ENCODE measurements around the gene XXYLT1.

The XXYLT1 gene

DNA sequence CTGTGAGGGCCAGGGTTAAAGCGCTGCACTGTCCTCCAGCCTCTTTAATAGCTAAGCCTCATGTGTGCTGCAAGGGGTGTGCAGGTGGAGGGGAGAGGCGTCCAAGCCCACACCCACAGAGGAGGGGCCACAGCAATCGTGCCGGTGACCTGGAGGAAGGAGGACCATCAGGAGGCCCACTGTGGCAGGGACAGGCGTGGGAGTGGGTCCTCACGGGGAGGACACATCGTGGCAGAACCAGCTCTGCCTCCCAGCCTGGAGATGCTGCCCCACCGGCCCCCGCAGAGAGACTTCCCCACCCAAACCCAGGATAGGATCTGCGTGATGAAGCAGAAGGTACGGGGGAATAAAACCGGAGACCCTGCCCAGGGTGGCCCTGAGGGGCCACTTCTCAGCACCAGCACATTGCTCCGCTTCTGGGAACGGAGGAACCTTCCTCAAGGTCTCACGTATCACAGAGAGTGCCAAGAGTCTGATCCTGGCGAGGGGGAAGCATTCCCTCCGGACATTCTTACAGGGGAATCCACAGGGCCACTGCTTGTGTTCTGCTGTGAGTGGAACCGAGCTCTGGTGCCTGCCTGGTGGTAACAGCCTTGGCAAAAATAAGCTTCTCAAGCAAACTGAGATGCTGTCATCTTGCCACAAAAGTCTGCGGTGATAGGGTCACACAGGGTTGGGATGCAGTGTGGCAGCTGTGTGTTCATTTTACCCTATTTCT is 199.8 kb downstream of the XXYLT1 start:
- no peaks in the 10 kb centered on the region; a peak in 1 of 22 replicates for H3K27me3 ChIP-seq
- no peak for TF ChIP-seq Cebpa-rat (IDR thresholded peaks at IDR 0.05)
- H3K4me2 ChIP-seq = peak overlapping the region in 2 of 11 experiments; percentile 85 to 89; a peak in 4 of 22 replicates
- no peak overlapping the region for H3K27ac ChIP-seq
- H3K9ac ChIP-seq = peak overlapping the region in 1 of 11 experiments; percentile 29; a peak in 1 of 22 replicates
- H3K4me3 ChIP-seq = no peak overlapping the region
- peaks cover 23 to 66% (median 56%) of the 10 kb centered on the region in 10 experiments for H3K4me1 ChIP-seq
- H4K20me1 ChIP-seq = peaks cover 0 to 5% (median 0%) of the 10 kb centered on the region in 11 experiments; a peak in 1 of 22 replicates
- H3K36me3 ChIP-seq = peaks cover 13 to 29% (median 21%) of the 10 kb centered on the region in 11 experiments; a peak in 21 of 22 replicates
- peaks cover 0 to 3% (median 0%) of the 10 kb centered on the region in 11 experiments; a peak in 1 of 22 replicates for H3K9me3 ChIP-seq (replicated peaks in 1 of 11)

DNA sequence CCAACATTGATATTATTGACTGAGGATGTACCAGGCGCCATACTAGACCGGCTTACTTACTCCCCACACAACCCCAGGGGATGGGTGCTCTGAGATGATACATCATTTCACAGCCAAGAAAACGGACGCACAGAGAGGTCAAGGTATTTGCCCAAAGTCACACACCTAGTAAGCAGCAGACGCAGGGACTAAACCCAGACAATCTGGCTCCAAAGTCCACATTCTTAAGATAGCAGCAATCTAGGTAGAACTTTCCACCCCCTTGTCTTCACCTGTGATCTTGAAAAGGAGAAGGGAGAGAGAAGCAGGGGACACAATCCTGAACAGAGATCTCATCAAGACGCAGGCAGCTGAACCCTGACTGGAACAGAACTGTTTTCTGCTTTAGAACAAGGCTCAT is 200.6 kb downstream of the XXYLT1 start:
- Histone ChIP-seq H3K4me3 (no peak overlapping the region), H4K20me1 (no peaks in the 10 kb centered on the region; a peak in 1 of 22 replicates), H3K36me3 (peaks cover 13 to 29% (median 21%) of the 10 kb centered on the region in 11 experiments; a peak in 21 of 22 replicates), H3K27ac (no peak overlapping the region), H3K4me2 (no peak overlapping the region), H3K4me1 (peaks cover 15 to 57% (median 47%) of the 10 kb centered on the region in 10 experiments), H3K27me3 (no peaks in the 10 kb centered on the region; a peak in 2 of 22 replicates), H3K9ac (no peak overlapping the region), H3K9me3 (replicated peaks in 1 of 11) (peaks cover 0 to 11% (median 6%) of the 10 kb centered on the region in 11 experiments; a peak in 4 of 22 replicates)
- TF ChIP-seq Cebpa-rat (IDR thresholded peaks at IDR 0.05) = no peak

DNA sequence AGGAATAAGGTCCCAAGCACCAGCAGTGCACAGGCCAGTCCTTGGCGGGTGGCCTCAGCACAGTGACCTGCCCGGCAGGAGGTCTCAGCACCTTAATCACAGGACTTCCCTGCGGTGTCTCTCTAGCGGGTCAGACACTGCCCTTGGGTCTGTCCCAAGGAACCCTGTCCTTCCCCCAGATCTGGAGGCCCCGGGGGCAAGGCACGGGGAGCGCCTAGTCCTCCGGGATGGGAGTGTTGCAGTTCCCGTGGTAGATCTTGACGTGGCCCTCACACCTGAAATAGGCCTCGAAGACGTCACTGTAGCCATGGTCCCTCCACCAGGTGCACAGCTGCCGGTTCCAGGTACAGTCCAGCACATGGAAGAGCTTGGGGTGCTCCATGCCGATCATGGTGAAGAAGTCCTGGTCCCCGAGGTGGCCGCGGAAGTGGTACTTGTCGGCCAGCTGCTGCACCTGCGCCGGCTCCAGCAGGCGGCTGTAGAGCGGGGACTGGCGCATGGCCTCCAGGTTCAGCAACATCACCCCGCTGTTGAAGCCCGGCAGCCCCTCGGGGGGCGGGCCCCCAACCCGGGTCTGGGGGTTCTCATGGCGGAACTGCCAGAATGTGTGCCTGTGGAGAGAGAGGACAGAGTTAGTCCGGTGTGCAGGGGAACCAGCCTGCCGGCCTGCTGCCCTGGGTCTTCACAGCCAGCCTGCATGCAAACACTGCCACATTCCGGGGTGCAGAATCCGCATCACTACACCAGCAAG is 201.3 kb downstream of the XXYLT1 start:
- H3K36me3 ChIP-seq = peaks cover 13 to 29% (median 21%) of the 10 kb centered on the region in 11 experiments; a peak in 21 of 22 replicates
- peaks cover 0 to 11% (median 6%) of the 10 kb centered on the region in 11 experiments; a peak in 4 of 22 replicates for H3K9me3 ChIP-seq (replicated peaks in 1 of 11)

DNA sequence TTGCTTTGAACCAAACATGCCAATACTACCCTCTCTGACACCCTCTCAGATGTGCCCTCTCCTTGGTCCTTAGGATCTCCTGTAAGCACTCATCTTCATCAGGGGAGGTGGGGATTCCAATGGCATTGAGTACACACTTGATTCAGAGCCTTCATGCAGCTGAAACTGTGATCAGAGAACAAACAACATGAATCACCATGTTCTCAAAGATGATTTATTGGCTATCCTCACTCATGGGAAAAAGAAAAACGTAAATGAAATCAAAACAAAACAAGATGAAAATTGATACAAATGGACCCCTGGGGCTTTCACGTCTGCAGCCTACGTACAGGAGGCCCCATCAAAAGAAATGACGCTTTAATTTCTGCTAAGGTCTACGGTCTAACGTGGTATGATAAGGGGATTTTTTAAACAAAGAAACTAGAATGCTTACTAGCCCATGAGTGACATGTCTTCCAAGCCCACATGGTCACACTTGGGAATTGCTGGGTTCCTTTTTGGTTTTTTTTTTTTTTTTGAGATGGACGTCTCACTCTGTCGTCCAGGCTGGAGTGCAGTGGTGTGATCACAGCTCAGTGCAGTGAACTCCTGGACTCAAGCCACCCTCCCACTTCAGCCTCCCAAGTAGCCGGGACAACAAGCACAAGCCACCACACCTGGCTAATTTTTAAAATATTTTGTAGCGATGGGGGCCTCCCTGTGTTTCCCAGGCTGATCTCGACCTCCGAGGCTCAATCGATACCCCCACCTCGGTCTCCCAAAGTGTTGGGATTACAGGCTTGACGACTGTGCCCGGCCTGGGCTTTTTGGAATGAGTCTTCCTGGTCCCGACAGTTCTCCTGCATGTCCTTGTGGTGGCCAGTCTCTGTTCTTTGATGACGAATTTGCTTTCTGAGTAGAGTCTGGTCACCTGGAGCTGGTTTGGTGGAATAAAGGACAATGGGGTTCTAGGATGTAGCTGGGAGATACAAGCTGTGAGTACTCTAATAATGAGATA is 202.6 kb downstream of the XXYLT1 start:
- peaks cover 13 to 56% (median 46%) of the 10 kb centered on the region in 10 experiments for H3K4me1 ChIP-seq
- peaks cover 0 to 11% (median 6%) of the 10 kb centered on the region in 11 experiments; a peak in 4 of 22 replicates for H3K9me3 ChIP-seq (replicated peaks in 1 of 11)
- no peak for TF ChIP-seq Cebpa-rat (IDR thresholded peaks at IDR 0.05)
- peaks cover 13 to 29% (median 21%) of the 10 kb centered on the region in 11 experiments; a peak in 21 of 22 replicates for H3K36me3 ChIP-seq
- H3K4me3 ChIP-seq = no peak overlapping the region
- peaks cover 0 to 16% (median 4%) of the 10 kb centered on the region in 11 experiments; a peak in 8 of 22 replicates for H3K27me3 ChIP-seq
- H3K4me2 ChIP-seq = peak overlapping the region in 8 of 11 experiments; percentile 12 to 66 (median 49); a peak in 13 of 22 replicates
- H3K27ac ChIP-seq = no peak overlapping the region
- H4K20me1 ChIP-seq = no peaks in the 10 kb centered on the region; a peak in 1 of 22 replicates
- no peak overlapping the region for H3K9ac ChIP-seq

More for the DNA sequence above, 201.3 kb downstream of the XXYLT1 start:
- Histone ChIP-seq H4K20me1 (no peaks in the 10 kb centered on the region; a peak in 1 of 22 replicates), H3K27me3 (peaks cover 0 to 6% (median 0%) of the 10 kb centered on the region in 11 experiments; a peak in 7 of 22 replicates), H3K27ac (no peak overlapping the region), H3K4me2 (no peak overlapping the region), H3K4me3 (no peak overlapping the region), H3K4me1 (peaks cover 14 to 56% (median 46%) of the 10 kb centered on the region in 10 experiments), H3K9ac (no peak overlapping the region)
- no peak for TF ChIP-seq Cebpa-rat (IDR thresholded peaks at IDR 0.05)

DNA sequence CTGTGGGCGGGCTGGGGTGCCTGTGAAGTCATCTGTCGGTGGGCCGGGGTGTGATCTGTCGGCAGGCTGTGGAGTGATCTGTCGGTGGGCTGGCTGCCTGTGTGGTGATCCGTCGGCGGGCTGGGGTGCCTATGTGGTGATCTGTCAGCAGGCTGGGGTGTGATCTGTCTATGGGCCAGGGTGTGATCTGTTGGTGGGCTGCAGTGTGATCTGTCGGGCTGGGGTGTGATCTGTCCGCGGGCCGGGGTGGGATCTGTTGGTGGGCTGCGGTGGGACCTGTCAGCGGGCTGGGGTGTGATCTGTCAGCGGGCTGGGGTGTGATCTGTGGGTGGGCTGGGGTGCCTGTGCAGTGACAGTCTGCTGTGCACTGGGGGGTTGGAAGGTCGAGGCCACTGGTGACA is 204.5 kb downstream of the XXYLT1 start:
- no peak for TF ChIP-seq Cebpa-rat (IDR thresholded peaks at IDR 0.05)
- Histone ChIP-seq H3K4me3 (no peak overlapping the region), H3K27ac (no peak overlapping the region), H3K4me1 (peaks cover 14 to 47% (median 38%) of the 10 kb centered on the region in 10 experiments), H3K36me3 (peaks cover 13 to 29% (median 21%) of the 10 kb centered on the region in 11 experiments; a peak in 21 of 22 replicates), H3K9ac (no peak overlapping the region), H3K9me3 (replicated peaks in 1 of 11) (peaks cover 0 to 11% (median 6%) of the 10 kb centered on the region in 11 experiments; a peak in 4 of 22 replicates), H3K27me3 (peaks cover 0 to 16% (median 4%) of the 10 kb centered on the region in 11 experiments; a peak in 8 of 22 replicates), H3K4me2 (no peak overlapping the region), H4K20me1 (no peaks in the 10 kb centered on the region; a peak in 1 of 22 replicates)

DNA sequence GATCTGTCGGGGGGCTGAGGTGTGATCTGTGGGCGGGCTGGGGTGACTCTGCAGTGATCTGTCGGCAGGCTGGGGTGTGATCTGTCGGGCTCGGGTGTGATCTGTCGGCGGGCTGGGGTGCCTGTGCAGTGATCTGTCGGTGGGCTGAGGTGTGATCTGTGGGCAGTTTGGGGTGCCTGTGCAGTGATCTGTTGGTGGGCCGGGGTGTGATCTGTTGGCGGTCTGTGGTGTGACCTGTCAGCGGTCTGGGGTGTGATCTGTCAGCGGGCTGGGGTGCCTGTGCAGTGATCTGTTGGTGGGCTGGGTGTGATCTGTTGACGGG is 205.1 kb downstream of the XXYLT1 start:
- Histone ChIP-seq H3K9me3 (replicated peaks in 1 of 11) (peaks cover 0 to 11% (median 6%) of the 10 kb centered on the region in 11 experiments; a peak in 4 of 22 replicates), H3K27me3 (peaks cover 0 to 16% (median 4%) of the 10 kb centered on the region in 11 experiments; a peak in 8 of 22 replicates), H3K4me3 (no peak overlapping the region), H3K36me3 (peaks cover 13 to 29% (median 21%) of the 10 kb centered on the region in 11 experiments; a peak in 21 of 22 replicates), H3K4me1 (peaks cover 14 to 47% (median 38%) of the 10 kb centered on the region in 10 experiments), H3K4me2 (no peak overlapping the region), H4K20me1 (no peaks in the 10 kb centered on the region; a peak in 1 of 22 replicates), H3K27ac (no peak overlapping the region), H3K9ac (no peak overlapping the region)
- TF ChIP-seq Cebpa-rat (IDR thresholded peaks at IDR 0.05) = no peak

DNA sequence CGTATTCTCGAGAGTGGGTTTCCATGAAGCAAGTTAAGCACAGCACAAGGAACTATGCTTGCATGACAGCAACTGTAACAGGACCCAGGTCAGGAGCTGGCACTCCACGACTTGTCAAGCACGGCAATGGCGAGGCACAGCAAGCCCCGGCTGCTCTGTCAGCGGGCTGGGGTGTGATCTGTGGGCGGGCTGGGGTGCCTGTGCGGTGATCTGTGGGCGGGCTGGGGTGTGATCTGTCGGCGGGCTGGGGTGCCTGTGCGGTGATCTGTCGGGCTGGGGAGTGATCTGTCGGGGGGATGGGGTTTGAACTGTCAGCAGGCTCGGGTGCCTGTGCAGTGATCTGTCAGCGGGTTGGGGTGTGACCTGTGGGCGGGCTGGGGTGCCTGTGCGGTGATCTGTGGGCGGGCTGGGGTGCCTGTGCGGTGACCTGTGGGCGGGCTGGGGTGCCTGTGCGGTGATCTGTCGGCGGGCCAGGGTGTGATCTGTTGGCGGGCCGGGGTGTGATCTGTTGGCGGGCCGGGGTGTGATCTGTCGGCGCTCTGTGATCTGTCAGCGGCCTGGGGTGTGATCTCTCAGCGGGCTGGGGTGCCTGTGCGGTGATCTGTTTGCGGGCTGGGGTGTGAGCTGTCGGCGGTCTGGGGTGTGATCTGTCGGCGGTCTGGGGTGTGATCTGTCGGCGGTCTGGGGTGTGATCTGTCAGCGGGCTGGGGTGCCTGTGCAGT is 205.7 kb downstream of the XXYLT1 start:
- Histone ChIP-seq H3K4me3 (no peak overlapping the region), H3K27me3 (peaks cover 0 to 16% (median 4%) of the 10 kb centered on the region in 11 experiments; a peak in 8 of 22 replicates), H3K9ac (no peak overlapping the region), H3K27ac (no peak overlapping the region), H3K4me2 (peak overlapping the region; percentile 0 to 90 (median 69); a peak in 20 of 22 replicates), H3K4me1 (peaks cover 14 to 47% (median 38%) of the 10 kb centered on the region in 10 experiments), H3K36me3 (peaks cover 13 to 29% (median 21%) of the 10 kb centered on the region in 11 experiments; a peak in 21 of 22 replicates), H4K20me1 (no peaks in the 10 kb centered on the region; a peak in 1 of 22 replicates), H3K9me3 (replicated peaks in 1 of 11) (peaks cover 0 to 11% (median 6%) of the 10 kb centered on the region in 11 experiments; a peak in 4 of 22 replicates)
- TF ChIP-seq Cebpa-rat (IDR thresholded peaks at IDR 0.05) = no peak

Measured in BLaER1 treated with 17β-estradiol and CSF1 and Interleukin-3, amounts not matched to agents 10 nM and 100 nM (cell line).